Activated T-cell treated with anti-CD3 and anti-CD28 coated beads for 4 hours (primary cell): Measurements from ENCODE around the gene PCDHB11.
"Not testable (repeated sequence)": the region's sequence is repeated elsewhere in the genome, so short reads cannot be mapped to it uniquely, and the experiment has no call there.

Experiments used
- DNase-seq: peaks from one replicate; pipeline ENCODE4 v3.0.0-alpha.2; 2020

The PCDHB11 gene

DNA sequence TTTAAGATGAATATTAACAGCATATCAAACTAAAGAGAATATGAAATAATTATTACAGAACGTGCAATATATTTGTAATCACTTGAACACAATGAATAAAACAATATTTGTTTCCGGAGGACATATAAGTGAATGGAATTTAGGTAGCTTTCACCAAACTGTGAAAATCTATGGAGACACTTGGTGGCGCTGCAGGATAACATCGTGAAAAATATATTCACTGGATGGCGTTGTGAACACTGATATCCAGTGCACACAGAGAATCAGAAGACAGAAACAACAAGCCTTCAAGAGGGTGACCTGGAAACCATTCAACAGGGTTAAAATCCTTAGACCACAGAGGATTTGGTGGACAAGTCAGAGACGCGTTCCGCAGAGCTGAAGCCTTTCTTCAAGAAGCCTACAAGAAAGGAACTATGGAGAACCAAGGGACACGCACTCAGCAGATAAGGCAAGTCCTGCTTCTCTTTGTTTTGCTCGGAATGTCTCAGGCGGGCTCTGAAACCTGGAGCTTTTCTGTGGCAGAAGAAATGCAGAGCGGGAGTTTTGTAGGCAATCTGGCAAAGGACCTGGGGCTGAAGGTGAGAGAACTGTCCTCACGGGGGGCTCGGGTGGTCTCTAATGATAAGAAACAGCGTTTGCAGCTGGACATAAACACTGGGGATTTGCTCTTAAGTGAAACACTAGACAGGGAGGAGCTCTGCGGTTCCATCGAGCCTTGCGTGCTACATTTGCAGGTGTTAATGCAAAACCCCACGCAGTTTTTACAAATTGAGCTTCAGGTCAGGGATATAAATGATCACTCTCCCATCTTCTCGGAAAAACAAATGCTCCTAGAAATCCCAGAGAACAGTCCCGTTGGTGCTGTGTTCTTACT lies at the start of gene PCDHB11:
TSS of gene PCDHB11 (plus strand) at position 269 of the 877 bp plus-strand sequence. CDS start at position 417, 148 bp downstream.
- DNase-seq = no peak

- no peak for DNase-seq
These were observed 49.6 kb upstream of the PCDHB11 start, which contains the start of gene PCDHB6 for GRCh38 chr5:141149812-141150211. PCDHB6 (plus strand) TSS chr5:141150057; CDS start chr5:141150258, 201 bp downstream.

DNA sequence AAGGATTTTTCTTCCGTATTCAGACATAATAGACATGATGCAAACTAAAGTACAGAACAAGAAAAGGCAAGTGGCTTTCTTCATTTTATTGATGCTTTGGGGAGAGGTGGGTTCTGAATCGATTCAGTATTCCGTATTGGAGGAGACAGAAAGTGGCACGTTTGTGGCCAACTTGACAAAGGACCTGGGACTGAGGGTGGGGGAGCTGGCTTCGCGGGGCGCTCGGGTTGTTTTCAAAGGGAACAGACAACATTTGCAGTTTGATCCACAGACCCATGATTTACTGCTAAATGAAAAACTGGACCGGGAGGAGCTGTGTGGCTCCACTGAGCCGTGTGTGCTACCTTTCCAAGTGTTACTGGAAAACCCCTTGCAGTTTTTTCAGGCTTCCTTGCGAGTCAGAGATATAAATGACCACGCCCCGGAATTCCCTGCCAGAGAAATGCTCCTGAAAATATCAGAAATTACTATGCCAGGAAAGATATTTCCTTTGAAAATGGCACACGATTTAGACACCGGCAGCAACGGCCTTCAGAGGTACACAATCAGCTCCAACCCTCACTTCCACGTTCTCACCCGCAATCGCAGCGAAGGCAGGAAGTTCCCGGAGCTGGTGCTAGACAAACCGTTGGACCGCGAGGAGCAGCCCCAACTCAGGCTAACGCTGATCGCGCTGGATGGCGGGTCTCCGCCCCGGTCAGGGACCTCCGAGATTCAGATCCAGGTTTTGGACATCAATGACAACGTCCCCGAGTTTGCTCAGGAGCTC lies 49.0 kb upstream of the PCDHB11 start:
- DNase-seq = no peak

DNA sequence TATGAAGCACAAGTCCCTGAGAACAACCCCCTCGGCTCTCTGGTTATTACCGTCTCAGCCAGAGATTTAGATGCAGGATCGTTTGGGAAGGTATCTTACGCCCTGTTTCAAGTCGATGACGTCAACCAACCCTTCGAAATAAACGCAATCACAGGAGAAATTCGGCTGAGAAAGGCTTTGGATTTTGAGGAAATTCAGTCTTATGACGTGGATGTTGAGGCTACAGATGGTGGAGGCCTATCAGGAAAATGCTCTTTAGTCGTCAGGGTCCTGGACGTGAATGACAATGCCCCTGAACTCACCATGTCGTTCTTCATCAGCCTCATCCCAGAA lies 48.5 kb upstream of the PCDHB11 start:
- DNase-seq = no peak

- DNase-seq = not testable (repeated sequence)
These were observed 47.8 kb upstream of the PCDHB11 start for GRCh38 chr5:141151632-141152031.

DNA sequence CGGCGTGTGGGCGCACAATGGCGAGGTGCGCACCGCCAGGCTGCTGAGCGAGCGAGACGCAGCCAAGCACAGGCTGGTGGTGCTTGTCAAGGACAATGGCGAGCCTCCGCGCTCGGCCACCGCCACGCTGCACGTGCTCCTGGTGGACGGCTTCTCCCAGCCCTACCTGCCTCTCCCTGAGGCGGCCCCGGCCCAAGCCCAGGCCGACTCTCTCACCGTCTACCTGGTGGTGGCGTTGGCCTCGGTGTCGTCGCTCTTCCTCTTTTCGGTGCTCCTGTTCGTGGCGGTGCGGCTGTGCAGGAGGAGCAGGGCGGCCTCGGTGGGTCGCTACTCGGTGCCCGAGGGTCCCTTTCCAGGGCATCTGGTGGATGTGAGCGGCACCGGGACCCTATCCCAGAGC lies 47.3 kb upstream of the PCDHB11 start:
- DNase-seq = not testable (repeated sequence)

DNA sequence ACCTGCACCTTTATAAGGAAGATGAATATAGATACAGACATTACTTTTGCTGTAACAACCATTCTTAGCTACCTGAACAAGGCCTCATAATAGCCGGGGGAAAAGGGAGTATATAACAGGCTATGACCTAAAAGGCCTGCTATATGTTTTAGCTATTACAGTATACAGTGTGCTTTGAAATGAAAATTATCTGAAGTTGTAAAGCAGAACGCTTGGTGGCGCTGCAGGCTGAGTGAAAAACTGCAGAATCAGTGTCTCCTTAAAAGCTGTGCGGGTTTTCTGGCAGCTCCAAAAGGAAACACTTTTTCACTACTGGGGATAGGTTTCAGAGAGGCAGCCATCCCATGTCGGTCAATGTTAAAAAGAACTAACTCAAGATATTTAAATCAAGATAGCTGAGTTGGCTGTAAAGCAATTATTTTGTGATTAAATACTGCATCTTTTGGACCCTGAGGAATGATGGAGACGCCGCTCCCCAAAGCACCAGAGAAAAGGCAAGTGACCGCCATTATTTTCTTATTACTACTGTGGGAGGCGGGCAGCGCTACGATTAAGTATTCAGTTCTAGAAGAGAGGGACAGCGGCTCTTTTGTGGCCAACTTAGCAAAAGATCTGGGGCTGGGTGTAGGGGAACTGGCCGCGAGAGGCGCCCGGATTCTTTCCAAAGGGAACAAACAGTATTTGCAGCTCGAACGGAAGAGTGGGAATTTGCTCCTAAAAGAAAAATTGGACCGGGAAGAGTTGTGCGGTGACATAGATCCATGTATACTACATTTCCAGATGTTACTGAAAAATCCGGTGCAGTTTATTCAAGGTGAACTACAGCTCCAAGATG lies 43.7 kb upstream of the PCDHB11 start:
- DNase-seq = no peak

GRCh38 chr5:141157356-141157755 lies 42.1 kb upstream of the PCDHB11 start:
- not testable (repeated sequence) for DNase-seq

- not testable (repeated sequence) for DNase-seq
These were observed 41.5 kb upstream of the PCDHB11 start for GRCh38 chr5:141157901-141158300.

DNA sequence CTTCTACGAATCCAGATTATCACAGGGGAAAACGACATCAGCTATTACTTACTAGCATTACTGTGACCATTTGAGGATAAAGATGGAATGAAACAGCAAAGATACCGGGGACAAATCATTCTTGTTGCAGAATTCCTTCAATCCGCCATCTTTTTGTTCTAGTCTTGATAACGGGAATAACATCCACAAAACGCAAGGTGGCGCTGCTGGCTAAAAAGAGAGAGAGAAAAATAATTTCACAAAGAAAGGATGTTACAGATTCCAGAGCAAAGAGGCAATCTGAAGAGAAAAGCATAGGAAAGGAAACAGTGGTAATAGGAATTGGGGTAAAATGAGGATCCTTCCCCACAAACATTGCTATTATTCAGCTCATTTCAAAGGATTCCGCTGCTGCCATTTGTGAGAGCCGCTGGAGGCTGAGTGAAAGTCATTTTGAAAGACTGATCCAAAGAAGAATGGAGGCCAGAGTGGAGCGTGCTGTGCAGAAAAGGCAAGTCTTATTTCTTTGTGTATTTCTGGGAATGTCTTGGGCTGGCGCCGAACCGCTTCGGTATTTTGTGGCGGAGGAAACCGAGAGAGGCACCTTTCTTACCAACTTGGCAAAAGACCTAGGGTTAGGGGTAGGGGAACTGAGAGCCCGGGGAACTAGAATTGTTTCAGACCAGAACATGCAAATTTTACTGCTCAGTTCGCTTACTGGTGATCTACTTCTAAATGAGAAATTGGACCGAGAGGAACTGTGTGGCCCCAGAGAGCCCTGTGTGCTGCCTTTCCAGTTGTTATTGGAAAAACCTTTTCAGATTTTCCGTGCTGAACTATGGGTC lies 26.8 kb upstream of the PCDHB11 start, which contains the start of gene PCDHB7:
TSS of gene PCDHB7 (plus strand) at position 264 of the 824 bp plus-strand sequence. CDS start at position 456, 192 bp downstream.
- DNase-seq = no peak

DNA sequence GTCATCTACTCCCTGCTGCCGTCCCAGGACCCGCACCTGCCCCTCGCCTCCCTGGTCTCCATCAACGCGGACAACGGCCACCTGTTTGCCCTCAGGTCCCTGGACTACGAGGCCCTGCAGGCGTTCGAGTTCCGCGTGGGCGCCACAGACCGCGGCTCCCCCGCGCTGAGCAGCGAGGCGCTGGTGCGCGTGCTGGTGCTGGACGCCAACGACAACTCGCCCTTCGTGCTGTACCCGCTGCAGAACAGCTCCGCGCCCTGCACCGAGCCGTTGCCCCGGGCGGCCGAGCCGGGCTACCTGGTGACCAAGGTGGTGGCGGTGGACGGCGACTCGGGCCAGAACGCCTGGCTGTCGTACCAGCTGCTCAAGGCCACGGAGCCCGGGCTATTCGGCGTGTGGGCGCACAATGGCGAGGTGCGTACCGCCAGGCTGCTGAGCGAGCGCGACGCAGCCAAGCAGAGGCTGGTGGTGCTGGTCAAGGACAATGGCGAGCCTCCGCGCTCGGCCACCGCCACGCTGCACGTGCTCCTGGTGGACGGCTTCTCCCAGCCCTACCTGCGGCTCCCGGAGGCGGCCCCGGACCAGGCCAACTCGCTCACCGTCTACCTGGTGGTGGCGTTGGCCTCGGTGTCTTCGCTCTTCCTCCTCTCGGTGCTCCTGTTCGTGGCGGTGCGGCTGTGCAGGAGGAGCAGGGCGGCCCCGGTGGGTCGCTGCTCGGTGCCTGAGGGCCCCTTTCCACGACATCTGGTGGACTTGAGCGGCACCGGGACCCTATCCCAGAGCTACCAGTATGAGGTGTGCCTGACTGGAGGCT lies 24.9 kb upstream of the PCDHB11 start:
- not testable (repeated sequence) for DNase-seq

DNA sequence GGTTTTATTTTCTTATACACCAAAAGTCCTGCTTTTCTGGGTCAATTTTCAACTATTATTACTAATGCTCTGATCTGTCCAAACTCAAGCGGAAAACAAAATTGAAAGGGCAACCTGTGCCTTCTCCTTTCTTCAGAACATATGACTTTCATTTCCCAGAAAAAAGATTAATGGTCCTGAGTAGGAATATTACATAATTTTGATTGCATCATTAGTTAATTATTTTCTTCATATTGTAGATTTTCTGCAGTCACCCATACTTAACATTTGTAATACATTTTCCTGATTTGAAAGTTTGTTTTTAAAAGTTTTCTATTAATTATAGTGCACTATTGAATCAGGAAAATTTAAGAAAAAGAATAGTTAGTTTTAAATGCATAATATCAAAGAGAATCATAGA lies 23.5 kb upstream of the PCDHB11 start:
- DNase-seq = no peak

- not testable (repeated sequence) for DNase-seq
These were observed 21.7 kb upstream of the PCDHB11 start, which contains the start of gene PCDHB8 for GRCh38 chr5:141177577-141178191. PCDHB8 (plus strand) TSS chr5:141177790; CDS start chr5:141178035, 245 bp downstream.

DNA sequence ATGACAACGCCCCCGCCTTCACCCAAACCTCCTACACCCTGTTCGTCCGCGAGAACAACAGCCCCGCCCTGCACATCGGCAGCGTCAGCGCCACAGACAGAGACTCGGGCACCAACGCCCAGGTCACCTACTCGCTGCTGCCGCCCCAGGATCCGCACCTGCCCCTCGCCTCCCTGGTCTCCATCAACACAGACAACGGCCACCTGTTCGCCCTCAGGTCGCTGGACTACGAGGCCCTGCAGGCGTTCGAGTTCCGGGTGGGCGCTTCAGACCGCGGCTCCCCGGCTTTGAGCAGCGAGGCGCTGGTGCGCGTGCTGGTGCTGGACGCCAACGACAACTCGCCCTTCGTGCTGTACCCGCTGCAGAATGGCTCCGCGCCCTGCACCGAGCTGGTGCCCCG lies 20.1 kb upstream of the PCDHB11 start:
- DNase-seq = not testable (repeated sequence)

DNA sequence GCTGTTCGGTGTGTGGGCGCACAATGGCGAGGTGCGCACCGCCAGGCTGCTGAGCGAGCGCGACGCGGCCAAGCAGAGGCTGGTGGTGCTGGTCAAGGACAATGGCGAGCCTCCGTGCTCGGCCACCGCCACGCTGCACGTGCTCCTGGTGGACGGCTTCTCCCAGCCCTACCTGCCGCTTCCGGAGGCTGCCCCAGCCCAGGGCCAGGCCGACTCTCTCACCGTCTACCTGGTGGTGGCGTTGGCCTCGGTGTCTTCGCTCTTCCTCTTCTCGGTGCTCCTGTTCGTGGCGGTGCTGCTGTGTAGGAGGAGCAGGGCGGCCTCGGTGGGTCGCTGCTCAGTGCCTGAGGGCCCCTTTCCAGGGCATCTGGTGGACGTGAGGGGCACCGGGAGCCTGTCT lies 19.6 kb upstream of the PCDHB11 start:
- not testable (repeated sequence) for DNase-seq

DNA sequence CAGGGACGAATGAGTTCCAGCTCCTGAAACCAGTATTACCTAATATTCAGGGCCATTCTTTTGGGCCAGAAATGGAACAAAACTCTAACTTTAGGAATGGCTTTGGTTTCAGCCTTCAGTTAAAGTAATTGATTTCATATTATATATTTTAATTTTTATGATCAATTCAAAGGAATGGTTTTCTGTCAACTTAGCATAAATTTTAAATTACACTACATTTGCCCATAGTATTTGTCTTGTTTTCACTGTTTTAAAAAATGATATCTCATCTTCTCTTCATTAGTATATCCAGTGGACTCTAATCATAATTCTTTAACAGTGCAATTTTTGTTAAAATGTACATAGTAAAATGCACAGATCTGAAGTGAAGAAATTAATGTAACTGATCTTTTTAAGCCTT lies 19.1 kb upstream of the PCDHB11 start:
- no peak for DNase-seq

GRCh38 chr5:141182248-141182647 lies 17.2 kb upstream of the PCDHB11 start, which contains the start of gene PCDHB16:
PCDHB16 (plus strand) TSS chr5:141182387; CDS start chr5:141182560, 173 bp downstream.
- no peak for DNase-seq

DNA sequence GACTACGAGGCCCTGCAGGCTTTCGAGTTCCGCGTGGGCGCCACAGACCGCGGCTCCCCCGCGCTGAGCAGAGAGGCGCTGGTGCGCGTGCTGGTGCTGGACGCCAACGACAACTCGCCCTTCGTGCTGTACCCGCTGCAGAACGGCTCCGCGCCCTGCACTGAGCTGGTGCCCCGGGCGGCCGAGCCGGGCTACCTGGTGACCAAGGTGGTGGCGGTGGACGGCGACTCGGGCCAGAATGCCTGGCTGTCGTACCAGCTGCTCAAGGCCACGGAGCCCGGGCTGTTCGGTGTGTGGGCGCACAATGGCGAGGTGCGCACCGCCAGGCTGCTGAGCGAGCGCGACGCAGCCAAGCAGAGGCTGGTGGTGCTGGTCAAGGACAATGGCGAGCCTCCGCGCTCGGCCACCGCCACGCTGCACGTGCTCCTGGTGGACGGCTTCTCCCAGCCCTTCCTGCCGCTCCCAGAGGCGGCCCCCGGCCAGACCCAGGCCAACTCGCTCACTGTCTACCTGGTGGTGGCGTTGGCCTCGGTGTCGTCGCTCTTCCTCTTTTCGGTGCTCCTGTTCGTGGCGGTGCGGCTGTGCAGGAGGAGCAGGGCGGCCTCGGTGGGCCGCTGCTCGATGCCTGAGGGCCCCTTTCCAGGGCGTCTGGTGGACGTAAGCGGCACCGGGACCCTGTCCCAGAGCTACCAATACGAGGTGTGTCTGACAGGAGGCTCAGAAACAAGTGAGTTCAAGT lies 15.1 kb upstream of the PCDHB11 start:
- not testable (repeated sequence) for DNase-seq

DNA sequence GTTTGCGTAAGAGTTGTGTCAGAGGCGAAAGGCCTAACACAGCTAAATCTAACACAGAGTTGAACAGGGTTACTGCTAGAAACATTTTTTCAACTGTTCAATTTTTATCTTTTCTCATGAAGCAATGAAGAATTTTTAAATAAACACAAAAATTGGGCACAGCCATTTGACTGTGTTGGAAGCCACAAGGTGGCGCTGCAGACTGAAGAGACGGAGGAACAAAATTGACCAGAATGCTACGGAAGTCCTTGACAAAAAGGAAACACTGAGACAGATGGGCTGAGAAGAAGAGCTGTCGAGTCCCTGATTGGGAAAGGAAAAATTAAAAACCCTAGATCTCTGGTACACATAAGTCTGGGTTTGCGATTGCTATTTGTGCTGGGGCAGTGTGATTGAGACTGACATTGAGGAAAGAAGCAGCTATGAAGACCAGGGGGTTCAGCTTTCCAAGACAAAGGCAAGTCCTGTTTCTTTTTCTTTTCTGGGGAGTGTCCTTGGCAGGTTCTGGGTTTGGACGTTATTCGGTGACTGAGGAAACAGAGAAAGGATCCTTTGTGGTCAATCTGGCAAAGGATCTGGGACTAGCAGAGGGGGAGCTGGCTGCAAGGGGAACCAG lies 12.4 kb upstream of the PCDHB11 start, which contains the start of gene PCDHB9:
TSS of gene PCDHB9 (plus strand) at position 265 of the 616 bp plus-strand sequence. CDS start at position 423, 158 bp downstream.
- DNase-seq = no peak
